HL-60 (cell line): ENCODE results near the gene AFAP1.

ENCODE experiments used
- DNase-seq, 2 experiments: peaks; one replicate each; pipeline ENCODE4 v3.0.0-alpha.2; 2010 to 2020; ENCODE audit warnings: low read depth in 1 of 2, low spot score in 1 of 2
- H3K27ac ChIP-seq: fragments of 250-450 bp; sonication (Bioruptor Pico); replicated peaks from 2 replicates; pipeline ENCODE4 v1.5.1; 2020; ENCODE audit warnings: mild to moderate bottlenecking, moderate library complexity
- H3K27me3 ChIP-seq: fragments of 250-450 bp; sonication (Bioruptor Pico); 2 replicates; pipeline ENCODE4 v1.5.1; 2021; ENCODE audit warnings: mild to moderate bottlenecking, moderate library complexity; ENCODE audit not compliant: insufficient read depth, poor library complexity, severe bottlenecking
- H3K4me3 ChIP-seq: replicated peaks from 2 replicates; pipeline ENCODE4 v1.5.1; 2011; ENCODE audit warnings: mild to moderate bottlenecking, control low read depth, low read length; ENCODE audit not compliant: insufficient read depth
- CTCF ChIP-seq: IDR thresholded peaks from one replicate; pipeline ENCODE4 v1.5.1; 2011; ENCODE audit warnings: low read length, control low read depth, inconsistent platforms; ENCODE audit not compliant: insufficient read depth
- GABPA ChIP-seq: IDR thresholded peaks from 2 replicates; pipeline ENCODE4 v1.6.1; 2012; ENCODE audit warnings: low read depth
- POLR2AphosphoS5 ChIP-seq: IDR thresholded peaks from 2 replicates; pipeline ENCODE4 v1.6.1; 2012; ENCODE audit warnings: low read depth
- REST ChIP-seq: IDR thresholded peaks from 2 replicates; pipeline ENCODE4 v1.6.1; 2012; ENCODE audit warnings: low read depth; ENCODE audit not compliant: insufficient replicate concordance
- SPI1 ChIP-seq: IDR thresholded peaks from 2 replicates; pipeline ENCODE4 v1.6.1; 2012; ENCODE audit warnings: low read depth, mild to moderate bottlenecking, borderline replicate concordance

AFAP1 gene

GRCh38 chr4:7917669-7918068, 22.0 kb downstream of the AFAP1 start:
- TF ChIP-seq GABPA: no peak
- no peak for TF ChIP-seq REST
- TF ChIP-seq POLR2AphosphoS5: no peak
- no peak for TF ChIP-seq SPI1
- no peak for TF ChIP-seq CTCF
- H3K27ac ChIP-seq: no peak overlapping the region
- H3K27me3 ChIP-seq: peaks cover 2% of the 10 kb centered on the region
- no peak for DNase-seq
- H3K4me3 ChIP-seq: no peak overlapping the region

- Histone ChIP-seq H3K27ac (no peak overlapping the region), H3K27me3 (peaks cover 6% of the 10 kb centered on the region), H3K4me3 (no peak overlapping the region)
- DNase-seq: no peak
- no peak for TF ChIP-seq CTCF
- TF ChIP-seq SPI1: no peak
- TF ChIP-seq GABPA: no peak
- no peak for TF ChIP-seq POLR2AphosphoS5
- no peak for TF ChIP-seq REST
Measured at GRCh38 chr4:7915875-7916242, 23.8 kb downstream of the AFAP1 start.

- peaks cover 6% of the 10 kb centered on the region for H3K27me3 ChIP-seq
- no peak for DNase-seq
- H3K4me3 ChIP-seq: no peak overlapping the region
- TF ChIP-seq CTCF: no peak
- TF ChIP-seq SPI1: no peak
- TF ChIP-seq REST: no peak
- H3K27ac ChIP-seq: no peak overlapping the region
Measured at GRCh38 chr4:7912826-7913225, 26.8 kb downstream of the AFAP1 start.
